Stimulated activated CD4-positive, alpha-beta T cell treated with anti-CD3 and anti-CD28 coated beads, Interleukin-1b, Interleukin-23, amount 100 ng/mL, for 4 hours (primary cell): Measurements from ENCODE around the gene COG7.
"Not testable (repeated sequence)": the region's sequence is repeated elsewhere in the genome, so short reads cannot be mapped to it uniquely, and the experiment has no call there.

Experiments used
- DNase-seq, 2 donors: peaks; one replicate each; pipeline ENCODE4 v3.0.0-alpha.2; 2020; ENCODE audit warnings: low read depth in 2 of 2

The COG7 gene

GRCh38 chr16:23452572-23453337 is at the start of gene COG7:
Gene COG7 (minus strand): TSS chr16:23453189. CDS start chr16:23452994, 195 bp downstream.
- DNase-seq, result peak; percentile 72 to 77

DNA sequence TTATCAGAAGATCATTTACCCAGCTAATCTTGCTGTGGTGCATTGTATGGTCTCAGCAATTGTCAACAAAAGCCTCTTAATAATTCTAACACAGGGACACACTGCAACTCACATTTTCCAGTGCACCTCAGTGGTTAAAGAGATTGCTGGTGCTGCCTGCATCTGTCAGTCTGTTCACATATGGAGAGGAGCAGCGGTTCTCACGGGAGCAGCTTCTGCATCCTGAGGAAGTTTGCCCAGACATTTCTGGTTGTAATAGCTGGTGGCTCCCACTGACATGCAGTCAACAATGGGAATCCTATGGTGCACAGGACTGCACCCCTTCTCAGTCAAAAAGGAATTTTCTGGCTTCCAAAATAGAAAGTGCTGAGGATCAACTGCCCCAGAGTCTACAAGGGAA is 49.5 kb upstream of the COG7 start:
- no peak for DNase-seq

DNA sequence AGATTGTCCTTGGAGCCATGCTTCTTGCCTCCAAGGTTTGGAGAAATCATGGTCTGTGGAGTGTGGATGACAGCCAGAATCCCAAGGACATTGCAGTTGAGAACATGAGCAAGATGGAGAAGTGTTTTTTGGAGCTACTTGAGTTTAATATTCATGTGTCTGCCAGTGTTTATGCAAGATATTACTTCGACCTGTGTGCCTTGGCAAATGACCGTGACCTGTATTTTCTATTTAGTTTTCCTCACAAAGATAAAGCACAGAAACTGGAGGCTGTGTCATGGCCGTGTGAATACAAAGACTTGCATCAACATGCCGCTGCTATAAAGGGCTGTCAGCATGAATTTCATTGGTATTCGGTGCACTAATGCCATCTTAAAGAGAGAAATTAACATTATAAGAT is 48.3 kb upstream of the COG7 start:
- no peak for DNase-seq

DNA sequence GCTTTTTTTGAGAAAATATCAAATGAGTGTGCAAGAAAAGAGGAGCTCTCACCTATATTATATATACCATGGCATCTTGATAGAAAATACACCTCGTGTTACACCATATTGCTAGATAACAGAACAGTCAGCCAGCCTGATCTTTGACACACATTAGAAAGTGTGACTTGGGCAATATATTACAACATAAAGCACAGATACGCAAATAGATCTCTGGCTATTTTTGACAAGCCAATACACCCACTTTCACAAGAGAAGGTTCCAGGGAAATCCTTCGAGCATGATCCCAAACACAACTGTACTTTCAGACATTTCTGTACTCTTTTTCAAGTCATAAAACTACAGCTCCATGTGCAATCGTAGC is 47.9 kb upstream of the COG7 start:
- no peak for DNase-seq

GRCh38 chr16:23500212-23500861 is 47.3 kb upstream of the COG7 start:
- DNase-seq, result no peak

- DNase-seq, result no peak
Measured at GRCh38 chr16:23499801-23500200, 46.8 kb upstream of the COG7 start.

- DNase-seq, result no peak
Measured at GRCh38 chr16:23498863-23499262, 45.9 kb upstream of the COG7 start.

- DNase-seq, result no peak
Measured at GRCh38 chr16:23497543-23497868, 44.5 kb upstream of the COG7 start.

DNA sequence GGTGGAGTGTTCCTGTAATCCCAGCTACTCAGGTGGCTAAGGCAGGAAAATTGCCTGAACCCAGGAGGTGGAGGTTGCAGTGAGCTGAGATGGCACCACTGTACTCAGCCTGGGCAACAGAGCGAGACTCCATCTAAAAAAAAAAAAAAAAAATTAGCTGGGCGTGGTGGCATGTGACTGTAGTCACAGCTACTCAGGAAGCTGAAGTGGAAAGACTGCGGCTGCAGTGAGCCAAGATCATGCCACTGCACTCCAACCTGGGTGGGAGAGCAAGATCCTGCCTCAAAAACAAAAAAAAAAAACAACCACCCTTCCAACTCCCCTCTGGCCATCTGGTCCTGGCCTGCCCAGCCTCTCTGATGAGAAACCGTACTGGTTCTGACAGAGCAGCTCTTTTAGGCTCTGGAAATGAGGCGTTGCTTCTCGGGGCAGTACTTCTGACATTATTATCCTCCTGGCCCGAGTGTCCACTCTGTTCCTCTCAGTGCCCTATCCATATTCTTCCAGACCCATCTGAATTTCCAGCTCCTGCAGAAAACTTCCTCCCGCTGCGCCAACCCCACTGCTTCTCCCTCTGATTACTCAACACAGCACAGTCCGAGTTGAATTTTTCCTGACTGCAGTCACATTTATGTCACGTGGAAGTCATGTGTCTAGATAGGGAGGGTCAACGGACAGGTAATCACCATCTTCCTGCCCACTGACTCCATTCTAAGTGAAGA is 44.0 kb upstream of the COG7 start:
- no peak for DNase-seq

GRCh38 chr16:23495671-23496070 is 42.7 kb upstream of the COG7 start:
- no peak for DNase-seq

DNA sequence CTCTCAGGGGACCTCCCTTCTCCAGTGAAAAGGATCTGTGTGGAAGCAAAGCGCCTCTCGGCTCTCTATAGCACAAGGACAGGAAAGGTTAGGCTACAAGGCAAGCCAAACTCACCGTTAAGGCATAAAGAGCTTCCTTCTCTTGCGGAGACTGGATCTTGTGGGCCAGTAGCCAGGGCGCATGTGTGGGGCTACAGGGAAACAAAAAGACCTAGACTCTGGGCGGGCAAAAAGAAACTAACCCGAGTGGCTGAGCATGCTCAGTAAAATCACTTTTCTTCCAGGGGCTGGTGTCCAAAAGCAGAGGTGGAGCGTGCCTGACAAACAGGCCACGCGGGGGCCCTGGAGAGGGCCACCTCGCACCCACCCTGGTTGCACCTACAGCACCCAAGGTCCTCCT is 41.2 kb upstream of the COG7 start:
- DNase-seq, result no peak

GRCh38 chr16:23491490-23492391 is 38.8 kb upstream of the COG7 start:
- DNase-seq, result no peak

DNA sequence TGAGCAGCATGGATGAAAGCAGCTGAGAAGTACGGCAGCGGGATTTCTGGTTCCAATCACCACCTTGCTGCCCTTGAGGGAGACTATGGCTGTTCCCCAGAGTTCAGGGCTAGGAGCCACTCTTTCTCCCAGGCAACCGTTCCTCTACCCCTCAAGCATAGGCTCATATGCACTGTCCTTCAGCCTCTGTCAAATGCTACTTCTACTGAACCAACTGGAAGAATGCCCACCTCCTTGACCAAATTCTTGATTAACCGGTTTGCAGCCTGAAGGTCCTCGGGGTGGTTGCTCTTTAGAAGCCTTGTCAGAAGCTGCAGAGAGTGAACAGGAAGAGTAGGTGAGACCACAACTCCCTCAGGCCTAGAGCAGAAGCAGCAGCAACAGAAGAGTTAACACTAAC is 33.5 kb upstream of the COG7 start:
- DNase-seq, result no peak

GRCh38 chr16:23485841-23486240 is 32.9 kb upstream of the COG7 start:
- no peak for DNase-seq

DNA sequence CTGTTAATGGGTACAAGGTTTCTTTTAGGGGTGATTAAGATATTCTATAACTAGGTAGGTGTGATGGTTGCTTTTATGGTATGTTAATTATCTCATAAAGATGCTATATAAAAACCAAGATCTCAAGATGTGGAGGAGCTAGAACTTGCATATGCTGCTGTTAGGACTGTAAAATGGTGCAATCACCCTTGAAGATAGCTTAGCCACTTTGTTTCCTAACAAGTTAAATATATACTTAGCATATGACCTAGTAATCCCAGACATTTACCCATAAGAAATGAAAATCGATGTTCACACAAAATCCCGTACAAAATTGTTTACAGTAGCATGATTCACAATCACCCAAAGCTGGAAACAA is 32.2 kb upstream of the COG7 start:
- DNase-seq, result no peak

DNA sequence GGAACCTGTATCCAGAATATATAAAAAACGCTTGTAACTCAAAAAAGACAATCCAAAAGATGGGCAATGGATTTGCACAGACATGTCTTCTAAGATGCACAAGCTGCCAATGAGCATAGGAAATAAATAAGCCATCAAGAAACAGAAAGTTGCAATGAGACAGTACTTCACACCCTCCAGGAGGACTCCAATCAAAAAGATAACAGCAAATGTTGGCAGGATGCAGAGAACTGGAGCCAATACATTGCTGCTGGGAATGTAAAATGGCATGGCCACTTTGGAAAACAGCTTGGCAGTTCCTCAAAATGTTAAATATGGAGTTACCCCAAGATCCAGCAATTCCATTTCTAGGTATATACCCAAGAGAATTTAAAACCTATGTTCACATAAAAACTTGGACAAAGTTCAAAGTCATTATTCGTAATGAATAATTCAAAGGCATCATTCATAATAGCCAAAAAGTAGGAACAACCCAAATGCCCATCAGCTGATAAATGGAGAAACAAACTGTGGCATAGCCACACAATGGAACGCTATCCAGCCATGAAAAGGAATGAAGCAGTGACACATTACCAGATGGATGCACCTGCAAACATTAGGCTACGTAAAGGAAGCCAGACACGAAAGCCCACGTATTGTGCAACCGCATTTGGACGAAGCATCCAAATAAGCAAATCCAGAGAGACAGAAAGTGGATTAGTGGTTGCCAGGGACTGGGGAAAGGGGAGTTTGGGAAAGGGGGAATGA is 31.7 kb upstream of the COG7 start:
- DNase-seq, result no peak

GRCh38 chr16:23483492-23483891 is 30.5 kb upstream of the COG7 start:
- DNase-seq, result not testable (repeated sequence)

DNA sequence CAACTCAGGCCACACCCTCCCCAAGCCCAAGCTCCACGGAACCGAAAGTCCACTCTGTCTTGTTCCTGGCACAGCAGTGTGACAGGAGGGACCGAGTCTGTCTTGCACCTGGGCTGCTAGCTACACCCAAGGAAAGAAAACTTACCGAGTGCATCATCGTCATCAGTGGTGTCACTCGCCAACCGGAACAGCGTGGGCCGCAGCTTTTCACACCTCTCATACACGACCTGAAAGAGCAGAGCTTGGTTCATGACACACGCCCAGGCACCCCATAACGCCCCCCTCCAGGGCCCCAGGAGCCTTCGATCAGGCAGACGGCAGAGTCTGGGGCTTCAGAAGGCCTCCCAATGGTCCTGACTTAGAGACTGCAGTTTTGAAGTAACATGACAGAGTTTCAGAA is 29.8 kb upstream of the COG7 start:
- no peak for DNase-seq

- DNase-seq, result no peak
Measured at GRCh38 chr16:23480257-23480656, 27.3 kb upstream of the COG7 start.

DNA sequence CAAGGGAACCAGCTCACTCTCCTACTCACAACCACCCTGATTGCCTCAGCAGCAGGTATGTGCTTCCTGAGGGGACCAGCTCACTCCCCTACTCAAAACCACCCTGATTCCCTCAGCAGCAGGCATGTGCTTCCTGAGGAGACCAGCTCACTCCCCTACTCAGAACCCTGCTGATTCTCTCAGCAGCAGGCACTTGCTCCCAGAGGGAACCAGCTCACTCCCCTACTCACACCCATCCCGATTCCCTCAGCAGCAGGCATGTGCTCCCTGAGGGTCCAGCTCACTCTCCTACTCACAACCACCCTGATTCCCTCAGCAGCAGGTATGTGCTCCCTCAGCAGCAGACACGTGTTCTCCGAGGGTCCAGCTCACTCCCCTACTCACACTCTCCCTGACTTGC is 26.1 kb upstream of the COG7 start:
- no peak for DNase-seq

- DNase-seq, result no peak
Measured at GRCh38 chr16:23478566-23478965, 25.6 kb upstream of the COG7 start.
